HG02588 (cell line): ENCODE data around the gene OR1J1.

ENCODE experiments used
- ATAC-seq: cut with Tn5 transposase; IDR thresholded peaks from one replicate; pipeline ENCODE4 v1.9.1; 2021; ENCODE audit warnings: mild to moderate bottlenecking, moderate library complexity; ENCODE audit not compliant: unreplicated experiment

OR1J1 gene

GRCh38 chr9:122477826-122478225, at the start of gene OR1J1:
Gene OR1J1 (minus strand): TSS chr9:122477926. CDS start chr9:122477926, 0 bp downstream.
- no peak for ATAC-seq

- ATAC-seq: no peak
Measured at GRCh38 chr9:122527193-122527592, 49.5 kb upstream of the OR1J1 start, which contains the start of gene OR1N1. Gene OR1N1 (minus strand): TSS chr9:122527293. CDS start chr9:122527293, 0 bp downstream.

GRCh38 chr9:122526602-122527001, 48.9 kb upstream of the OR1J1 start:
- ATAC-seq: no peak

GRCh38 chr9:122519376-122519775, 41.6 kb upstream of the OR1J1 start:
- ATAC-seq: no peak

GRCh38 chr9:122518841-122519240, 41.1 kb upstream of the OR1J1 start, which contains the start of gene OR1J4:
Gene OR1J4 (plus strand): TSS chr9:122519141. CDS start chr9:122519141, 0 bp downstream.
- no peak for ATAC-seq

- ATAC-seq: no peak
Measured at GRCh38 chr9:122518226-122518625, 40.5 kb upstream of the OR1J1 start.

- no peak for ATAC-seq
Measured at GRCh38 chr9:122510502-122510901, 32.8 kb upstream of the OR1J1 start, which contains the start of gene OR1J2. Gene OR1J2 (plus strand): TSS chr9:122510802. CDS start chr9:122510802, 0 bp downstream.

- no peak for ATAC-seq
Measured at GRCh38 chr9:122506964-122507363, 29.2 kb upstream of the OR1J1 start.

GRCh38 chr9:122498883-122499288, 21.2 kb upstream of the OR1J1 start:
- ATAC-seq: peak; percentile 72

GRCh38 chr9:122479062-122479461, 1.3 kb upstream of the OR1J1 start:
- no peak for ATAC-seq

GRCh38 chr9:122477346-122477745, 380 bp downstream of the OR1J1 start:
- ATAC-seq: no peak

GRCh38 chr9:122475717-122476116, 2.0 kb downstream of the OR1J1 start:
- ATAC-seq: no peak

GRCh38 chr9:122474561-122474960, 3.2 kb downstream of the OR1J1 start:
- ATAC-seq: no peak

- ATAC-seq: no peak
Measured at GRCh38 chr9:122468735-122469134, 9.0 kb downstream of the OR1J1 start.

- no peak for ATAC-seq
Measured at GRCh38 chr9:122466456-122466855, 11.3 kb downstream of the OR1J1 start.

GRCh38 chr9:122464633-122465567, 12.8 kb downstream of the OR1J1 start:
- ATAC-seq: peak; percentile 77

GRCh38 chr9:122463828-122464632, 13.7 kb downstream of the OR1J1 start:
- peak; percentile 51 for ATAC-seq

GRCh38 chr9:122457787-122458186, 19.9 kb downstream of the OR1J1 start:
- no peak for ATAC-seq

- ATAC-seq: no peak
Measured at GRCh38 chr9:122456123-122456522, 21.6 kb downstream of the OR1J1 start.

GRCh38 chr9:122453677-122454135, 24.0 kb downstream of the OR1J1 start:
- no peak for ATAC-seq

GRCh38 chr9:122446819-122447484, 30.8 kb downstream of the OR1J1 start:
- ATAC-seq: no peak
